ENCODE measurements around the gene OSBP2. TPM values are rescaled to one million over a fixed set of nuclear protein-coding genes. Genes with fewer than 3 reads are reported as not detected.

The OSBP2 gene
- total RNA-seq, 1 donor from 2014 or later, result 3.1 TPM

DNA sequence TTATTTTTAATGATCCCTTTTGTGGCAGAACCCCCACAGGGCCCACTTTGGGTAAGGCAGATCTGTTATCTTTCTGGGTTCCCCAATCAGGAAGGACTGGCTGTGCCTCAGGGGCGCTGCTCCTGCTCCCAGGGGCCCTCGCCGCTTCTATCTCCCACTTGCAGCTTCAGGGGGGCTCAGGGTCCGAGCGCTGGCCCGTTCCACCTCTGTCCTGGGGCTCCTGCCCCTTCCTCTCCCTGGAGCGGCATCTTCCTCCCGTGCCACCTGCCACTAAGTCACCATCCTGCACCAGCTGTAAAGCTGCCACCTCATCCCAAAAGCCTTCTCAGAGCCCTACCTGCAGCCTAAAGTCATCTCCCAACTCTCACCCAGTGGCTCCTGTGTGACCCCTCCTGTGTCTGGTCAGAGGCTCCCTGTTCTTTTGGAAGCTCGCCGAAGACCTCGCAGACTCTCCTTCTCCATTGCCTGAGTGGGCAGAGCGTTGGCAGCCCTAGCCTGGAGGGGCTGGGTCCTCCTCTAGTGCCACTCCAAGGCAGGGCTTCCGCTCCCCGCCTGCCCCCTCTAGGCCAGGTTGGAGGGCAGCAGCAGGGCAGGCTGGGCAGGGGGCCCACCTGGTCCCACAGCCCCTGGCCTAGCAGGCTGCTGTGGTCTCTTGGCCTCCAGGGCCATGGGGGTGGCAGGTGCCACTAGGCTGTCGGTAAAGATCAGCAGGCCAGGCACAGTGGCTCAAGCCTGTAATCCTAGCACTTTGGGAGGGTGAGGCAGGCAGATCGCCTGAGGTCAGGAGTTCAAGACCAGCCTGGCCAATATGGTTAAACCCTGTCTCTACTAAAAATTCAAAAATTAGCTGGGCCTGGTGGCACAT, 167.2 kb downstream of the OSBP2 start:
- no peak for ATAC-seq
- intact Hi-C loops (cut with DNase I), result no loop called here
- H3K27me3 ChIP-seq (ENCODE audit: low read depth), result no peaks in the 10 kb centered on the region

DNA sequence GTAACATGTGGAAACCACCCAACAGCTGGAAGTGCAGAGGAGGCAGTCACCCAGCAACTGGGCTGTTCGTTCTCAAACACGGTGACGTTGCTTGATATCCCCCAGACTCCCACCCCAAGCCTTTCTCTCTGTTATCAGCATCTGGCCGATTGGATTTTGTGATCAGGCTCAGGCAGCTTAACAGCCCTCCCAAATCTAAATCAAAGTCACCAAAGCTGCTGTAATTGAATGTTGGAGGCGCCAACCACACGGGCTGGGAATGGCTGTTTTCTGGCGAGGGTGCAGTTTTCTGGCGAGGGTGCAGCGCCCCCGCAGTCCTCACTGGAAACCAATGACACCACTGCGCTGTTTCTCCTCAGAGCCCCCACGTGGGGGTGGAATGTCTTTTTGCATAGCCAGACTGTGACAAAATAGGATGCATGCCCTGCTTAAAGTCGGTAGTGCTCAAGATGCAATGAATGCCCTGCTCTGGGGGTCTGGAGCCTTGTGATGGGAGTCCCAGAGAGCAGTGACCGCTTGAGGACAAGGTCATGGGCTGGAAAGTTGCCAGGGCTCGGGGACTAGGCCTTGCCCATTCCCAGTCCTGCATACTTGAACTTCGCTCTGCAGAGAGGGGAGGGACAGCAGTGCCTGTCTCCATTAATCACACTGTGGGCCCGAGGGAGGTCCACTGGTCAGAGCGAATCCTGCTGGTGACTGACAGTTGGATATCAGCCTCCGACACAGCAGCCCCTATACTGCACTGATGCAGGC, 168.6 kb downstream of the OSBP2 start:
- Histone ChIP-seq H3K36me3 (no peaks in the 10 kb centered on the region), H3K4me1 (no peaks in the 10 kb centered on the region), H3K27ac (no peak overlapping the region), H3K27me3 (ENCODE audit: low read depth) (no peaks in the 10 kb centered on the region), H3K4me3 (no peak overlapping the region), H3K9me3 (no peaks in the 10 kb centered on the region)
- TF ChIP-seq, protein P1, sequence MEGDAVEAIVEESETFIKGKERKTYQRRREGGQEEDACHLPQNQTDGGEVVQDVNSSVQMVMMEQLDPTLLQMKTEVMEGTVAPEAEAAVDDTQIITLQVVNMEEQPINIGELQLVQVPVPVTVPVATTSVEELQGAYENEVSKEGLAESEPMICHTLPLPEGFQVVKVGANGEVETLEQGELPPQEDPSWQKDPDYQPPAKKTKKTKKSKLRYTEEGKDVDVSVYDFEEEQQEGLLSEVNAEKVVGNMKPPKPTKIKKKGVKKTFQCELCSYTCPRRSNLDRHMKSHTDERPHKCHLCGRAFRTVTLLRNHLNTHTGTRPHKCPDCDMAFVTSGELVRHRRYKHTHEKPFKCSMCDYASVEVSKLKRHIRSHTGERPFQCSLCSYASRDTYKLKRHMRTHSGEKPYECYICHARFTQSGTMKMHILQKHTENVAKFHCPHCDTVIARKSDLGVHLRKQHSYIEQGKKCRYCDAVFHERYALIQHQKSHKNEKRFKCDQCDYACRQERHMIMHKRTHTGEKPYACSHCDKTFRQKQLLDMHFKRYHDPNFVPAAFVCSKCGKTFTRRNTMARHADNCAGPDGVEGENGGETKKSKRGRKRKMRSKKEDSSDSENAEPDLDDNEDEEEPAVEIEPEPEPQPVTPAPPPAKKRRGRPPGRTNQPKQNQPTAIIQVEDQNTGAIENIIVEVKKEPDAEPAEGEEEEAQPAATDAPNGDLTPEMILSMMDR (IDR thresholded peaks at IDR 0.05), result no peak
- intact Hi-C loops (cut with DNase I), result no loop called here
- no peak for ATAC-seq
- DNase-seq, result no peak

More for the DNA sequence above, 167.2 kb downstream of the OSBP2 start:
- no peaks in the 10 kb centered on the region for H3K4me1 ChIP-seq
- no peak overlapping the region for H3K27ac ChIP-seq
- H3K36me3 ChIP-seq, result no peaks in the 10 kb centered on the region
- H3K4me3 ChIP-seq, result no peak overlapping the region
- DNase-seq, result no peak
- TF ChIP-seq, protein P1 (IDR thresholded peaks at IDR 0.05), result no peak
- H3K9me3 ChIP-seq, result no peaks in the 10 kb centered on the region

DNA sequence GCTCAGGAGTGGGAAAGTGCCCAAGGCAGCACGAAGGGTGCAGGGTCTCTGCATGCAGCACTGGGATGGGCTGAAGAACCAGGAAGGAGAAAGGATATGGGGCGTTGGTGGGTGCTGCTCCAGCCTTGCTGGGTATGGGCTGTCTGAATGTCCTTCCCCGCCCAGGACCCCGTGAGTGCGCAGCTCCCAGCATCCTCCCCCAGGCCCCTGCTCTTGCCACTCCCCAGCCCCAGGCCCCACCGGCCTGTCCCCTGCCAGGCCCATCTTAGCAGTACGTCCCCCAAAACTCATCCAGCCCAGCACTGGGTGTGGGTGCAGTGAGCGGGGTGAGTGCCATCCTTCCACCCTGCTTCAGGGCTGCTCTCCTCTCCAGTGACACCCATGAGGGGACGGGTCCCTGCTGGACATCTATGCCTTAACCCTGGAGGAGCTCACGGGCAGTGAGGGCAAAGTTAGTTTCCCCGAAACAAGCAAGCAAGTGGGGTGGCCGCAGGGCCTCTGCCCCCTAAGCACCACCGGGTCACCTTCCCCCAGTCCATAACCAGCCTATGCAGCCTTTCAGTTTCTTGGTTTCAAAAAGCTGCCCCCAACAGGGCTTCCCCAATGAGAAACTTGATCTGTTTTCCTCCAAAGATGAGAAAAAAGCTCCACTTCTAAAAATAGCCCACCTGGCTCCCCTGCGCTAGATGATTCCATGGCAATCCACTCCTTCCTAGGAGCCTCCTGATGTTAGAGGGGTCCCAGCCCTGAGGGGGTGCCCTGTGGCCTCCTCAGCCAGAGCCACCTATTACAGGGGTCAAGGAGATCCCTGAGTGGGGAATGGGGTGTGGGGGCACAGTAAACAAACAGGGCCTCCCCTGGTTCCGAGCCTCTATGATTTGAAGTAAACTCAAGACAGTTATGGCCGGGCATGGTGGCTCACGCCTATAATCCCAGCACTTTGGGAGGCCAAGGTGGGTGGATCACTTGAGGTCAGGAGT, 170.1 kb downstream of the OSBP2 start:
- TF ChIP-seq, protein P1 (IDR thresholded peaks at IDR 0.05), result no peak
- no peaks in the 10 kb centered on the region for H3K36me3 ChIP-seq
- H3K9me3 ChIP-seq, result no peaks in the 10 kb centered on the region
- intact Hi-C loops (cut with DNase I), result no loop called here
- H3K27me3 ChIP-seq (ENCODE audit: low read depth), result no peaks in the 10 kb centered on the region
- H3K27ac ChIP-seq, result no peak overlapping the region
- no peak for DNase-seq
- ATAC-seq, result no peak
- H3K4me3 ChIP-seq, result no peak overlapping the region
- no peaks in the 10 kb centered on the region for H3K4me1 ChIP-seq

DNA sequence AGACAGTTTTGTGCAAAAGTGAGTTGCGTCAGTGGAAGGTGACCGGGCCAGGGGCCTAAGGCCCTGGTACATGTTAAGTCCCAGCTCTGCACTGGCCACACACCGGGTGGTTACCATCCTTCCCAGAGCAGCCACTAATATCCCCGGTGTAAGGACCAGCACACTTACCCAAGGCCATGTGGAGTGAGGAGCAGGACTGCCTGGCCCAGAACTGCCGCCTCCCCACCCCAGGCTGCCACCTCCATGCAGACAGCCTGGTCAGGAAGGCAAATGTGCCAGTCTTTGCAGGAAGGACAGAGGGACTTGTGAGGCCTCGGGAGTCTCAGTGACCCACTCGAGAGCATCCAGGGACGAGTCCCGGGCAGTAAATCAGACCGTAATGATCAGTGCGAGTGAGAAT, 171.0 kb downstream of the OSBP2 start:
- DNase-seq (no peak), ATAC-seq (no peak)
- Histone ChIP-seq H3K27me3 (ENCODE audit: low read depth) (no peaks in the 10 kb centered on the region), H3K4me1 (no peaks in the 10 kb centered on the region), H3K9me3 (no peaks in the 10 kb centered on the region), H3K4me3 (no peak overlapping the region), H3K36me3 (no peaks in the 10 kb centered on the region), H3K27ac (no peak overlapping the region)
- intact Hi-C loops (cut with DNase I), result no loop called here
- TF ChIP-seq, protein P1 (IDR thresholded peaks at IDR 0.05), result no peak

DNA sequence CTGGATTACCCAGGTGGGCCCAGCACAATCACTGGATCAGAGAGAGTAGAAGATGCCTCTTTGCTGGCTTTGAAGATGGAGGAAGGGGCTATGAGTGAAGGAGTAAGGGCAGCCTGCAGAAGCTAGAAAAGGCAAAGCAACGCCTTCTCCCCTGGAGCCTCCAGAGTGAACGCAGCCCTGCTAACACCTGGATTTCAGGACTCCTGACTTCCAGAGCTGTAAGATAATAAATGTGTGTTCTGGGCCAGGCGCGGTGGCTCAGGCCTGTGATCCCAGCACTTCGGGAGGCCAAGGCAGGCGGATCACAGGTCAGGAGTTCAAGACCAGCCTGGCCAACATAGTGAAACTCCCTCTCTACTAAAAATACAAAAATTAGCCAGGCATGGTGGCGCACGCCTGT, 171.5 kb downstream of the OSBP2 start:
- DNase-seq (no peak), ATAC-seq (no peak)
- no peak overlapping the region for H3K27ac ChIP-seq
- intact Hi-C loops (cut with DNase I), result no loop called here
- no peaks in the 10 kb centered on the region for H3K36me3 ChIP-seq
- TF ChIP-seq, protein P1 (IDR thresholded peaks at IDR 0.05), result no peak
- H3K9me3 ChIP-seq, result no peaks in the 10 kb centered on the region
- H3K27me3 ChIP-seq (ENCODE audit: low read depth), result no peaks in the 10 kb centered on the region
- H3K4me3 ChIP-seq, result no peak overlapping the region
- H3K4me1 ChIP-seq, result no peaks in the 10 kb centered on the region
